ENCODE results near the gene PCDHGB7. TPM values are rescaled to one million over a fixed set of nuclear protein-coding genes. Genes with fewer than 3 reads are reported as not detected.
A peak's percentile ranks its signal among the peaks of the same experiment; 100 is the strongest.

Gene PCDHGB7
- polyA plus RNA-seq, 1 of the 3 experiments (the other 2 are of a cell fraction) = 19.1 TPM

- TF ChIP-seq FOXJ3 (CRISPR knock-in tag; IDR thresholded peaks at IDR 0.05) = no peak
- TF ChIP-seq SMC3 (IDR thresholded peaks at IDR 0.05; ENCODE audit: low read depth, low read length) = no peak
- TF ChIP-seq, protein P1, sequence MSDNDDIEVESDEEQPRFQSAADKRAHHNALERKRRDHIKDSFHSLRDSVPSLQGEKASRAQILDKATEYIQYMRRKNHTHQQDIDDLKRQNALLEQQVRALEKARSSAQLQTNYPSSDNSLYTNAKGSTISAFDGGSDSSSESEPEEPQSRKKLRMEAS (IDR thresholded peaks at IDR 0.05; ENCODE audit: low read depth) = no peak
- no peak for TF ChIP-seq USF1 (IDR thresholded peaks at IDR 0.05; ENCODE audit: borderline replicate concordance, low read depth)
- TF ChIP-seq NFIC (IDR thresholded peaks at IDR 0.05; ENCODE audit: borderline replicate concordance) = no peak
- no peak for TF ChIP-seq GATA2 (CRISPR knock-in tag; IDR thresholded peaks at IDR 0.05)
- no peak for TF ChIP-seq ELF1 (IDR thresholded peaks at IDR 0.05)
- TF ChIP-seq, protein P2, sequence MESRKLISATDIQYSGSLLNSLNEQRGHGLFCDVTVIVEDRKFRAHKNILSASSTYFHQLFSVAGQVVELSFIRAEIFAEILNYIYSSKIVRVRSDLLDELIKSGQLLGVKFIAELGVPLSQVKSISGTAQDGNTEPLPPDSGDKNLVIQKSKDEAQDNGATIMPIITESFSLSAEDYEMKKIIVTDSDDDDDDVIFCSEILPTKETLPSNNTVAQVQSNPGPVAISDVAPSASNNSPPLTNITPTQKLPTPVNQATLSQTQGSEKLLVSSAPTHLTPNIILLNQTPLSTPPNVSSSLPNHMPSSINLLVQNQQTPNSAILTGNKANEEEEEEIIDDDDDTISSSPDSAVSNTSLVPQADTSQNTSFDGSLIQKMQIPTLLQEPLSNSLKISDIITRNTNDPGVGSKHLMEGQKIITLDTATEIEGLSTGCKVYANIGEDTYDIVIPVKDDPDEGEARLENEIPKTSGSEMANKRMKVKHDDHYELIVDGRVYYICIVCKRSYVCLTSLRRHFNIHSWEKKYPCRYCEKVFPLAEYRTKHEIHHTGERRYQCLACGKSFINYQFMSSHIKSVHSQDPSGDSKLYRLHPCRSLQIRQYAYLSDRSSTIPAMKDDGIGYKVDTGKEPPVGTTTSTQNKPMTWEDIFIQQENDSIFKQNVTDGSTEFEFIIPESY (IDR thresholded peaks at IDR 0.05; ENCODE audit: borderline replicate concordance, low read depth) = no peak
- no peak for TF ChIP-seq FOSL2 (IDR thresholded peaks at IDR 0.05; ENCODE audit: borderline replicate concordance, low read depth)
Measured at GRCh38 chr5:141420855-141421488, 3.5 kb downstream of the PCDHGB7 start, which contains the start of gene PCDHGA11 (continued).

- peaks cover 23% of the 10 kb centered on the region for H3K9me3 ChIP-seq
- H2AFZ ChIP-seq (ENCODE audit: low read depth) = no peak overlapping the region
- H3K27ac ChIP-seq (ENCODE audit: low read depth in 2 of 2, low read length in 1 of 2) = no peak overlapping the region
- no peak for TF ChIP-seq ELF1 (IDR thresholded peaks at IDR 0.05)
- DNase-seq = no peak
- POLR2A ChIA-PET = no interaction called here
- WGBS (ENCODE audit: low lambda C conversion rate) = 86% methylated on average over 13 of the region's 13 CpGs
- peaks cover 23% of the 10 kb centered on the region for H3K79me2 ChIP-seq (ENCODE audit: insufficient read depth)
- CTCF ChIA-PET = interaction anchor here (0.9 to 2.7 kb wide), 5 partner anchors 102 to 198 kb away, joined by 3 to 10 read pairs (median 7); partner anchors contain the start of gene PCDHB14
- H3K4me3 ChIP-seq (ENCODE audit: low read depth in 2 of 2, low read length in 1 of 2) = peak overlapping the region in 1 of 2 experiments; percentile 17; a peak in 1 of 4 replicates
- H3K27me3 ChIP-seq (ENCODE audit: insufficient read depth) = no peaks in the 10 kb centered on the region
- peaks cover 4% of the 10 kb centered on the region for H3F3A ChIP-seq (replicated peaks; ENCODE audit: insufficient read depth)
- H3K9ac ChIP-seq = no peak overlapping the region
- no peaks in the 10 kb centered on the region; a peak in 1 of 4 replicates for H3K4me1 ChIP-seq (ENCODE audit: control insufficient read depth in 1 of 2, insufficient read depth in 2 of 2, low read depth in 1 of 2, low read length in 1 of 2)
- no peaks in the 10 kb centered on the region for H4K20me1 ChIP-seq (ENCODE audit: insufficient read depth)
- peaks cover 3 to 60% of the 10 kb centered on the region in 2 experiments for H3K36me3 ChIP-seq (replicated peaks in 1 of 2; ENCODE audit: control insufficient read depth in 1 of 2, insufficient read depth in 2 of 2, low read length in 1 of 2)
- no peak overlapping the region for H3K4me2 ChIP-seq
- H3K9me2 ChIP-seq = no peaks in the 10 kb centered on the region
Measured at GRCh38 chr5:141421489-141421855, 4.0 kb downstream of the PCDHGB7 start.

DNA sequence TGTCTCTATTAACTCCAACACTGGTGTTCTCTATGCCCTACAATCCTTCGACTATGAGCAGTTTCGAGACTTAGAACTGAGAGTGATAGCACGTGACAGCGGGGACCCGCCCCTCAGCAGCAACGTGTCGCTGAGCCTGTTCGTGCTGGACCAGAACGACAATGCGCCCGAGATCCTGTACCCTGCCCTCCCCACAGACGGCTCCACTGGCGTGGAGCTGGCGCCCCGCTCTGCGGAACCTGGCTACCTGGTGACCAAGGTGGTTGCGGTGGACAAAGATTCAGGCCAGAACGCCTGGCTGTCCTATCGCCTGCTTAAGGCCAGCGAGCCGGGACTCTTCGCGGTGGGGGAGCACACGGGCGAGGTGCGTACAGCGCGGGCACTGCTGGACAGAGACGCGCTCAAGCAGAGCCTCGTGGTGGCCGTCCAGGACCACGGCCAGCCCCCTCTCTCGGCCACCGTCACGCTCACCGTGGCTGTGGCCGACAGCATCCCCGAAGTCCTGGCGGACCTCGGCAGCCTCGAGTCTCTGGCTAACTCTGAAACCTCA is 5.3 kb downstream of the PCDHGB7 start:
- Histone ChIP-seq H3K9ac (no peak overlapping the region), H3K4me1 (ENCODE audit: control insufficient read depth in 1 of 2, insufficient read depth in 2 of 2, low read depth in 1 of 2, low read length in 1 of 2) (no peaks in the 10 kb centered on the region; a peak in 1 of 4 replicates), H3K79me2 (ENCODE audit: insufficient read depth) (peaks cover 23% of the 10 kb centered on the region), H2AFZ (ENCODE audit: low read depth) (no peak overlapping the region), H3K4me2 (no peak overlapping the region), H3F3A (replicated peaks; ENCODE audit: insufficient read depth) (no peaks in the 10 kb centered on the region), H3K9me3 (peaks cover 23% of the 10 kb centered on the region), H4K20me1 (ENCODE audit: insufficient read depth) (no peaks in the 10 kb centered on the region), H3K36me3 (replicated peaks in 1 of 2; ENCODE audit: control insufficient read depth in 1 of 2, insufficient read depth in 2 of 2, low read length in 1 of 2) (peaks cover 3 to 71% of the 10 kb centered on the region in 2 experiments), H3K9me2 (no peaks in the 10 kb centered on the region), H3K27me3 (ENCODE audit: insufficient read depth) (no peaks in the 10 kb centered on the region), H3K27ac (ENCODE audit: low read depth in 2 of 2, low read length in 1 of 2) (no peak overlapping the region), H3K4me3 (ENCODE audit: low read depth in 2 of 2, low read length in 1 of 2) (no peak overlapping the region; a peak in 1 of 4 replicates)
- no peak for TF ChIP-seq SIN3A (IDR thresholded peaks at IDR 0.05; ENCODE audit: borderline replicate concordance, low read depth, low read length)
- no peak for TF ChIP-seq YY1 (IDR thresholded peaks at IDR 0.05; ENCODE audit: low read depth)
- no peak for TF ChIP-seq TEAD4 (IDR thresholded peaks at IDR 0.05; ENCODE audit: borderline replicate concordance, insufficient read depth)
- TF ChIP-seq, protein P3, sequence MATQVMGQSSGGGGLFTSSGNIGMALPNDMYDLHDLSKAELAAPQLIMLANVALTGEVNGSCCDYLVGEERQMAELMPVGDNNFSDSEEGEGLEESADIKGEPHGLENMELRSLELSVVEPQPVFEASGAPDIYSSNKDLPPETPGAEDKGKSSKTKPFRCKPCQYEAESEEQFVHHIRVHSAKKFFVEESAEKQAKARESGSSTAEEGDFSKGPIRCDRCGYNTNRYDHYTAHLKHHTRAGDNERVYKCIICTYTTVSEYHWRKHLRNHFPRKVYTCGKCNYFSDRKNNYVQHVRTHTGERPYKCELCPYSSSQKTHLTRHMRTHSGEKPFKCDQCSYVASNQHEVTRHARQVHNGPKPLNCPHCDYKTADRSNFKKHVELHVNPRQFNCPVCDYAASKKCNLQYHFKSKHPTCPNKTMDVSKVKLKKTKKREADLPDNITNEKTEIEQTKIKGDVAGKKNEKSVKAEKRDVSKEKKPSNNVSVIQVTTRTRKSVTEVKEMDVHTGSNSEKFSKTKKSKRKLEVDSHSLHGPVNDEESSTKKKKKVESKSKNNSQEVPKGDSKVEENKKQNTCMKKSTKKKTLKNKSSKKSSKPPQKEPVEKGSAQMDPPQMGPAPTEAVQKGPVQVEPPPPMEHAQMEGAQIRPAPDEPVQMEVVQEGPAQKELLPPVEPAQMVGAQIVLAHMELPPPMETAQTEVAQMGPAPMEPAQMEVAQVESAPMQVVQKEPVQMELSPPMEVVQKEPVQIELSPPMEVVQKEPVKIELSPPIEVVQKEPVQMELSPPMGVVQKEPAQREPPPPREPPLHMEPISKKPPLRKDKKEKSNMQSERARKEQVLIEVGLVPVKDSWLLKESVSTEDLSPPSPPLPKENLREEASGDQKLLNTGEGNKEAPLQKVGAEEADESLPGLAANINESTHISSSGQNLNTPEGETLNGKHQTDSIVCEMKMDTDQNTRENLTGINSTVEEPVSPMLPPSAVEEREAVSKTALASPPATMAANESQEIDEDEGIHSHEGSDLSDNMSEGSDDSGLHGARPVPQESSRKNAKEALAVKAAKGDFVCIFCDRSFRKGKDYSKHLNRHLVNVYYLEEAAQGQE (IDR thresholded peaks at IDR 0.05; ENCODE audit: low read depth, low read length) = no peak
- TF ChIP-seq RAD21 (IDR thresholded peaks at IDR 0.05; ENCODE audit: low read length) = no peak
- TF ChIP-seq JUND (IDR thresholded peaks at IDR 0.05) = no peak
- no peak for TF ChIP-seq NFIC (IDR thresholded peaks at IDR 0.05; ENCODE audit: borderline replicate concordance)
- ChIA-PET CTCF (interaction anchor here (2.7 kb wide), 1 partner anchor 102 kb away, joined by 7 read pairs; no protein-coding TSS in a partner anchor), POLR2A (no interaction called here)
- no peak for DNase-seq
- 93% methylated on average over 27 of the region's 42 CpGs for WGBS (ENCODE audit: low lambda C conversion rate)
